ENCODE measurements around the gene MMP25.

Gene MMP25

GRCh38 chr16:3017794-3018506, 28.4 kb upstream of the MMP25 start, which contains the start of gene CLDN6:
TSS of gene CLDN6 (minus strand) at chr16:3018183. CDS start at chr16:3016021, 2,162 bp downstream.
- peak; percentile 7 for TF ChIP-seq CTCF (IDR thresholded peaks at IDR 0.05; ENCODE audit: extremely low read depth, missing control alignments)
- no peak for DNase-seq (ENCODE audit: low spot score)

- no peak for DNase-seq (ENCODE audit: low spot score)
- no peak for TF ChIP-seq CTCF (IDR thresholded peaks at IDR 0.05; ENCODE audit: extremely low read depth, missing control alignments)
Measured at GRCh38 chr16:3019594-3020246, 26.6 kb upstream of the MMP25 start.

- TF ChIP-seq CTCF (IDR thresholded peaks at IDR 0.05; ENCODE audit: extremely low read depth, missing control alignments), result no peak
- DNase-seq (ENCODE audit: low spot score), result peak; percentile 95
Measured at GRCh38 chr16:3020247-3020603, 26.1 kb upstream of the MMP25 start, which contains the start of gene TNFRSF12A. TSS of gene TNFRSF12A (plus strand) at chr16:3020368. CDS start at chr16:3020398, 30 bp downstream.

GRCh38 chr16:3020604-3021448, 25.5 kb upstream of the MMP25 start:
- no peak for TF ChIP-seq CTCF (IDR thresholded peaks at IDR 0.05; ENCODE audit: extremely low read depth, missing control alignments)
- no peak for DNase-seq (ENCODE audit: low spot score)

- TF ChIP-seq CTCF (IDR thresholded peaks at IDR 0.05; ENCODE audit: extremely low read depth, missing control alignments), result peak; percentile 49
- peak; percentile 88 for DNase-seq (ENCODE audit: low spot score)
Measured at GRCh38 chr16:3021449-3022207, 24.7 kb upstream of the MMP25 start.

GRCh38 chr16:3022208-3022683, 24.1 kb upstream of the MMP25 start:
- DNase-seq (ENCODE audit: low spot score), result peak; percentile 80

More at GRCh38 chr16:3022208-3022683, 24.1 kb upstream of the MMP25 start:
- no peak for TF ChIP-seq CTCF (IDR thresholded peaks at IDR 0.05; ENCODE audit: extremely low read depth, missing control alignments)

Measured in GM20000 (cell line).